Tongue (tissue), 2 donors: ENCODE measurements around the gene ITPR1. TPM values are rescaled to one million over a fixed set of nuclear protein-coding genes. Genes with fewer than 3 reads are reported as not detected.

Source experiments
- DNase-seq: peaks from one replicate; pipeline ENCODE4 v3.0.0-alpha.2; 2015
- total RNA-seq: library from RNA; depleted of rRNA; stranded (reverse); fragments of >200 nt; gene quantifications from one replicate; pipeline ENCODE4 v1.2.3, GENCODE V29; 2014

Gene ITPR1
- total RNA-seq, 1 donor from 2014 or later, result 47.3 TPM

GRCh38 chr3:4644951-4645350 is 151.8 kb downstream of the ITPR1 start:
- DNase-seq, result no peak

DNA sequence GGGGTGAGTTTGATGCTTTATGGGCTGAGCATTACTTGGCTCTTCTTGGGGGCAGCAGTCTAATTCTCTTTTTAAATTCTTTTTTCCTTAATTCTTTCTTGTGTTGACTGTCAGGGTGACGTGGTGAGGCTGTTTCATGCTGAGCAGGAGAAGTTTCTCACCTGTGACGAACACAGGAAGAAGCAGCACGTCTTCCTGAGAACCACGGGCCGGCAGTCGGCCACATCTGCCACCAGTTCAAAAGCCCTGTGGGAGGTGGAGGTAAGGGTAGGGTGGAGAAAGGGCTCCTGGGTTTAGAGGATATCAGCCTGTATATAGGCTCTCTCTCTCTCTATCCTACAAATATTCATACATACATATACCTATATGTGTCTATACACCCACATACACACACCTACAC is 152.3 kb downstream of the ITPR1 start:
- no peak for DNase-seq

DNA sequence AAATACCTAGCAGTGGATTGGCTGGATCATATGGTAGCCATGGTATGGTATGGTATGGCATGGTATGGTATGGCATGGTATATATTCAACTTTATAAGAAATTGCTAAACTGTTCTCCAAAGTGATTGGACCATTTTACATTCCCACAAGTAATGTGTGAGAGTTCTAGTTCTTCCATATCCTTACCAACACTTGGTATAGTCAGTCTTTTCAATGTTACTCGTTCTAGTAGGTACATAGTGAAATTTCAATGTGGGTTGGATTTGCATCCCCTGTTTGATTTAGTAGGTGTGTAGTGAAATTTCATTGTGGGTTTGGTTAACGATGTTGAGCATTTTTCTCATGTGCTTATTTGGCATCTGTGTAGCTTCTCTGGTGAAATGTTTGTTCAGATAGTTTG is 154.3 kb downstream of the ITPR1 start:
- DNase-seq, result no peak

DNA sequence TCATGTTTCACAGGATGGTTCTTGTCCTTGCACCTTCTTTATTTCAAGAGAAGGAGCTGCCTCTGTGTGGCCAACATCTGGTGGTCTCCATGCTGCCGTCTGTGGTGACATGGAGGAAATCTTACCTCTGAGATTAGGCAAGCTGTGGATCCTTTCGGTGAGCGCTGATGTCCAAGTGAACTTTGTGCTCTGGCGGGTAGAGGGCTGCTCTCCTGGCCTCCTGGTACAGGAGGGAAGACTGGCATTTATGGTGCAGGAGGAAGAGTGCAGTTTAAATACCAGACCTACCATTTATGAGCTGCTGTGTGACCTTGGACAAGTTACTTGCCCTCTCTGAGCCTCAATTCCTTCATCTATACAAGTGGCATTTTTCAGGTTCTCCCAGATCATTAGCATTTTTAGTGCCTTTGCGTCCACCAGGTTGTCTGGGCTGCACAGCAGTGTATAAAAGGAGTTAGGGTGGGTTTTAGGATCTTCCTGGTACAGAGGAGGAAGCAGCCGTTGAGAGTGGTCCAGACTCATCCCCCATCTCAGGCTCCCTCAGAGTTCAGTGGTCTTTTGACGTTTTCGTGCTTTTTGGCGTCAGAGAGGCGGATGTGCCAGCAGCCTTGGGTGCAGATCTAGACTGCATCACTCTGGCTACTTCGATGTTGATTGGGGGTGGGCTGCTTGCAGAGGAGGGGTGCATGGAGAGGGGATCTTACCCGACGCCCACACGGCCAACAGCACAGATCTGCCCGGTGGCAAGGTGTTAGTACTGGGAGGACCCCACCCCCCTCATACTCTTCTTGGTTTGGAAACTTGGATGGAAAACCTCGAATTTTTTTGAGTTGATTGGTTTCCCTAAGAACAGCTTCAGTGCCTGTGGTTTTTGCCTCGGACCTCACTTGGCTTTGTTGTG is 162.2 kb downstream of the ITPR1 start:
- no peak for DNase-seq

DNA sequence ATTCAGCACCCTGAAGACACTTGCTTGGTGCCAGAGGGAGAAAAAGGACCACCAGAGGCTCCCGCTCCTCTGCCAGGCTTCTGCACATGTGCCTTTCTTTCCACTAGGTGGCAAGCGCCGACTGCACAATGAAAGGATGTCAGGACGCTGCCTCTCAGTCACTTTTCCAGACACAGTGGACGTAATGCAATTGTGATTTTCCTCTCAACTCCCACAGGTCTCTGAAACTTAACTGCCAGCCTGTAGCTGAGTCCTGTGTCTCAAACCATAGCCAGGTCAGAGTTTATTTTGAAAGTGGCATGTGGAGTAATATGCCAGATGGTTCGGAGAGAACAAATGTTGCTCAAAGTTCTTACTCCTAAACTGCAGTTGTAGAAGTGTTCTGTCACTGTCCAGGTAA is 162.9 kb downstream of the ITPR1 start:
- DNase-seq, result peak; percentile 87

DNA sequence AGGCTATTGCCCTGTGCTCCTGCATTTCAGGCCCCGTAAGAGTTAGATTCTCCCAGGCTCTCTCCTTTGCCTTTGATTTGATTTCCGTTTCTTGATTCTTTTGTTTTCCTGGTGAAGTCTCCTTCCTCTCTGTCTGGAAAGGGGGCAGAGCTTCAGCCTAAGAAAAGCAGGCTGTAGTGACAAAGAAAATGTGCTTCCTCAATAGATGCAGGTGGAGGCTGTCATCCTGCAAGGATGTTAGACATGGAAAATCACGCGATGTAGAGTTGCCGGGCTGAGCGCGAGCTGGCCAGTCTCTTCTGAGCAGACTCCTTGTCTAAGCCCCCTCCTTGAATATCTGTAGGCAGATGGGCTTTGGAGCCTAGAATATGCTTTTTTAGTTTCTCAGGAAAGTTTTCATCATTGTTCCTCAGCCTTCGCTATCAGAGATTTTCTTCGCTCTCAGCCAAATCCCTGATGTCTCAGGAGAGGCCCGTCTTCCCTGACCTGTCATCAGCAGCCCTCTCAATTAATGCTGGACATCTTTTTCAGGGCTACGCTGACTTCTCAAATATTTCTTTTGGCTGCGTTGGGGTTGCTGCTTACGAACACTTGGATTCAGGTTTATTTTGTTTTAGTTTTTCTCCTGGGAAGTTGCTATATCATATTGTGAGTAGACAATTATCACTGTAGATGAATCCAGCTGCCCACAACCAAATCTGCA is 163.6 kb downstream of the ITPR1 start:
- DNase-seq, result peak; percentile 26

GRCh38 chr3:4660936-4661335 is 167.8 kb downstream of the ITPR1 start:
- DNase-seq, result no peak

DNA sequence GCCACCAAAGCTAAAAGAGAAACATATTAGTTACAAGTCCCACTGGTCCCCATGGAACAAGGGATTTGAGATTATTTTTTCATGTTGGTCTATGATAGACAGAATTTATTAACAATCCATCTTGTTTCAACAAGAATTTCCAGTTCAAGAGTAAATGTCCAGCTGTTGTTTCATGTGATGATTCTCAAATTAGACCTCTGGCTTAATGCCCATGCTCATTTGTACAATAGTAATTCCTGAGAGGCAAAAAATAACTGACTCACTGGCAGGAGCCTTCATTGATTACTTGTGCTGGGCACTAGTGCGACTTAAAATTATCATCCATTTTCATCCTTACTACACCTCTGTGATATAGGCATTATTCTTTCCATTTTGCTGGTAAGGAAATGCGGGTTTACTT is 171.3 kb downstream of the ITPR1 start:
- DNase-seq, result no peak

GRCh38 chr3:4665197-4665596 is 172.0 kb downstream of the ITPR1 start:
- no peak for DNase-seq

- no peak for DNase-seq
Measured at GRCh38 chr3:4666071-4666470, 172.9 kb downstream of the ITPR1 start.

DNA sequence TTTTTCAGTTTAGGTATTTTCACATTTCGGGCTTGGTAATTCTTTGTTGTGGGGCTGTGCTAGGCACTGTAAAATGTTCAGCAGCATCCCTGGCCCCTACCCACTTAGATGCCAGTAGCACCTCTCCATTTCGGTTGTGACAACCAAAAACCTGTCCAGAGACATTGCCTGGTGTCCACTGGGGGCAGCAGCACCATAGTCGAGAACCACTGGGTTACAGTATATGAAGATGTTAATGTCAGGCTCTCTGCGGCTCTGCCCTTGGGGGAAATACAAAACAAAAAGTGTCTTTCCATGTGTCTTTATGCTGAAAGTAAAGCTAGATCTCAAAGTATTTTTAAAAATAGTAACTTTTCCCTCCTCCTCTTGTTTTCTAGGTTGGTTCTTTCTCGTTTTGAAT is 177.2 kb downstream of the ITPR1 start:
- DNase-seq, result no peak

DNA sequence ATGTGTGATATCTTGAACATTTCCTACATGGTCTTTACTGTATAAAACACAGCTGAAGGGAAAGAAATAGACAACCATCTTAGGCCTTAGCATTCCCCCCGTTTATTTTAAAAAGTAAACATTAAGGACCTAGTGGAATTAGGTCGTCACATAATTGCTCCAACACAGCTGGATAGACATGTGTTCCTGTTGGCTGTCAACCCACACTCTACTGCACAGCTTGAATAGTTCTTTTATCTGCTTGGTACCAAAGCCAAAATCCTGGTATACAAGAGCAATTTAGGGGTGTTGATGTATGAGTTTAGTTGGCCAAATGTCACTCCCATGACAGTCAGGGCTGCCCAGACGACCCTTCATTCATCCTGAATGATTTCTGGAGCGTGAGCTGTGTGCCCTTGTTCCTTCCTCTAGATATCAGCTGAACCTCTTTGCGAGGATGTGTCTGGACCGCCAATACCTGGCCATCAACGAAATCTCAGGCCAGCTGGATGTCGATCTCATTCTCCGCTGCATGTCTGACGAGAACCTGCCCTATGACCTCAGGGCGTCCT is 179.7 kb downstream of the ITPR1 start:
- DNase-seq, result no peak

GRCh38 chr3:4674216-4674615 is 181.1 kb downstream of the ITPR1 start:
- no peak for DNase-seq

GRCh38 chr3:4675704-4676103 is 182.6 kb downstream of the ITPR1 start:
- DNase-seq, result no peak

DNA sequence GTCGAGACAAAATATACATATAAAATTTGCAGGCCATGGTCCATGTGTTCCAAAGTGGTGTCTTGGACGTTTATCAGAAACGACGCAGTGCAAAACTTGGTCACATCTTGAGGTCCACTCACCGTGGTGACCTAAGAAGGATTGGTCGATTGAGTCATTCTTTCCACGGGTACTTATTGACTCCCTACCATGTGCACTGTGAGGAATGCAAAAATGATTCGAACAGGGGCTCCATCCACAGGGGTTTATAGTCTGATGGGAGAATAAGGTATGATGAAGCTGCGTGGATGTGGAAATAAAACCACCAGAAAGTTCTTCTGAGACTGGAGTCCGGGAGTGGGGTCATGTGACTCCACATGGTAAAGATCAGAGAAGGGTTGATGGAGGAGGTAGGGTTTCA is 185.2 kb downstream of the ITPR1 start:
- DNase-seq, result no peak

DNA sequence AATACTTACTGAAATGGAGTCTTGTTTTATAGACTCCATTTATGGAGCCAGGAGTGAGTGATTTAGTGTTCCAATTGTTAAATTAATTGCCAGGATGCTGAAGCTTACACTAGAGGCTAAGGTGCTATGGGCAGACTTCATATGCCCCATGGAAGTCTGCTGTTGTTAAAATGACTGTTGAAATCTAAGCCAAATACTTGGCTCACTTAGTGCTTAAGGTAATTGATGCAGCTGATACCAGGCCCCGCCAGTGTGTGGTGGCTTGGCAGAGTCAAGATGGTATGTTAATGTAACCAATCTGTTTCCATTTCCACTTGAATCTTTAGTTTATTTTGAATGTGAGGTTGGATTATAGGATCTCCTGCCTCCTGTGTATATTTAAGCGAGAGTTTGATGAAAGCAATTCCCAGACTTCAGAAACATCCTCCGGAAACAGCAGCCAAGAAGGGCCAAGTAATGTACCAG is 187.1 kb downstream of the ITPR1 start:
- no peak for DNase-seq

DNA sequence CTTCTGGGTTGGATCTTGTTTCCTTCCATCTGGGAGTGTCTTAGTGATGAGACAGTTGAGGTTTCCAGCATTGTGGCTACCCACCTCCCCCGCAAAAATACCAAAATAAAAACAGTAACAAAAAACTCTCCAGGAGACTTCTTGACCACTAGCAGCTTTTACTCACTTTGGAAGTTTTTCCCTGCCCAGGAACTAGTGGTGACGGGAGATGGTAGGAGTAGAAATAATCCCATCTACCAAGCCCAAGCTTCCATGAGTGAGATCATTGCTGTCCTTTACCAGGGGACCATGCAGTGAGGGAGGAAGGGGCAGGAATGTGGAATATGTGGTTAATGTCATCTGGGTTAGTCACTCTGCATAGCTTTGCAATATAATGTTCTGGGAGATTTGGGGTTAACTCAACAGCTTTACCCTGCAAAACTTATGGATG is 187.7 kb downstream of the ITPR1 start:
- no peak for DNase-seq

DNA sequence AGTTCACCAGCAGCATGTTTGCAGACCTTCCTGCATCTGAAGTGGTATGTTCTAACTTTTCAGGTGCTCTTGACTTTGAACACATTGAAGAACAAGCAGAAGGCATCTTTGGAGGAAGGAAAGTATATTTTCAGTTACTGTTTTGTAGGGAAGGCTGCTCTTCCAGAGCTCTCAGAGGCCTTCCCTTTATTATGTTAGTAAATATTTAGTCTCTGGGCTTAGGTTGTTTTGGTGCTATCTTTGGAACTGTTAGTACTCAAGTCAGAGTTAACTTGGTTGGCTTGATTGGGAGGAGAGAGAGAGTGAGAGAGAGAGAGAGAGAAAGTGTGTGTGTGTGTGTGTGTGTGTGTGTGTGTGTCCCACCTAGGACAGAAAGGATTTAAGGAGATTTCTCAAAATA is 188.2 kb downstream of the ITPR1 start:
- DNase-seq, result no peak

DNA sequence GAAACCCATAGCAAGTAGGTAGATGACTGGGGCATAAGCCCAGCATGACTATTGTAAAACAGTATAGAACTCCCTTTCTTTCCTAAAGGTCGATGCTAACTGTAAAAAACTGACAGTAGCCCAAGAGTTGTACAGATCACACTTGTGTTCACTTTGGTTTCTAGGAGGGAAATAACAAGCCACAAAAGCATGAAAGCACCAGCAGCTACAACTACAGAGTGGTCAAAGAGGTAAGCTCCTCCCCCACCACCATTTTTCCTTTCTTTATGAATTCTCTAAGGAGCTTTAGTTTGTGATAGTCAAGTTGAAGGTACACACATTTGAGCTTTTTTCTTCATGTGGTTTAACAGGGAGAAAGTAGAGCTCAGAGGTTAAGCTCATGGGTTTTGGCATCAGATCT is 191.0 kb downstream of the ITPR1 start:
- no peak for DNase-seq

DNA sequence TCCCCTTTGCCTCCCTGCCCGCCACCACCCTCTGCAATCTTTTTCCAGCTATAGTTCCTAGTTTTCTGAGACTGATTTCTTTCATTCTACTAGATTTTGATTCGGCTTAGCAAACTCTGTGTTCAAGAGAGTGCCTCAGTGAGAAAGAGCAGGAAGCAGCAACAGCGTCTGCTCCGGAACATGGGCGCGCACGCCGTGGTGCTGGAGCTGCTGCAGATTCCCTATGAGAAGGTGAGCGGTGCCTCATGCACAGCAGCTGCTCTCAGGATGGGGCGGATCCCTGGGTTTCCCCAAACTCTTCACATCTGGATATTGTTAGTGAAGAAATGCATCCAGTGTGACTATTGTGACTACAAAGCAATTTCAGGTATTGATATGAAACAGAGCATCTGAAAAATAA is 191.8 kb downstream of the ITPR1 start:
- DNase-seq, result no peak

- DNase-seq, result no peak
Measured at GRCh38 chr3:4685673-4686345, 192.7 kb downstream of the ITPR1 start.

DNA sequence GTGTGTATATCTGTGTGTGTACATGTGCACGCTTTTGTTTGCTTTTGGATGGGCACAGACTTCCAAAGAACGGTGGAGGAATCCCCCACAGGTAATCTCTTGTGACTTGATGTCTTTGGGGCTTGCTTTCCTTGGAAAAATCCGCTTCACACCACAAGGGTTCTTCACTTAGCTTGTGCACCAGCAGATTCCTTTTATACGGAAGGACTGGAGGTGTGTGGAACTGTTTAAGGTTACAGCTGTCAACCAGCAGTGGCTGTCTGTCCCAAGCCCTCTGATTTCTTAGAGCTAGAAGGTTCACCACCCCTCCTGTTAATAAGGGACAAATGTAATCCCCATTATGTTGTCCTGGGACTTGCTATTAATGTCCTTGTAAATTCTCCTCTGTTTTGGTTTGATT is 193.5 kb downstream of the ITPR1 start:
- DNase-seq, result no peak

DNA sequence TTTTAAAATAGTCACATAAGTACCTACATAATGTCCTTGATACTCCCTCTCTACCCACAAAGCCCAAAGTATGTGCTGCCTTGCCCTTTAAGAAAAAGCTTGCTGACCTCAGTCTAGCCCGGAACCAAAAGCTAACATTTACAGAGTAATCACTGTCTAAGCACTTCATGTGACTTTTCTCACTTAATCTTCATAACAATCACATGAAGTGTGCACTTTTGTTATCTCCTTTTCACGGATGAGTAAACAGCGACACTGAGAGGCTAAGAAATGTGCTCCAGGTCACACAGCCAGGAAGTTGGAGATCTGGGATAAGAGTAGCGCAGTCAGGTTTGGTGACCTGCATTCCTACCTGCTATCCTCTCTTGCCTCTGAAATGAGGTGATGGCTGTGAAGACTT is 194.0 kb downstream of the ITPR1 start:
- DNase-seq, result no peak
